T-helper 17 cell (primary cell): Measurements from ENCODE around the gene VCAN. TPM values are rescaled to one million over a fixed set of nuclear protein-coding genes. Genes with fewer than 3 reads are reported as not detected.

Source experiments
- ATAC-seq: fragments of 150-1000 bp; cut with Tn5 transposase; 2 replicates; pipeline ENCODE4 v1.10.0; 2021; ENCODE audit warnings: mild to moderate bottlenecking, moderate library complexity
- DNase-seq, 3 donors: peaks; one replicate each; pipeline versions ENCODE4 v3.0.0 to v3.0.0-alpha.2; 2020 to 2021
- H3K9me3 ChIP-seq: one replicate; pipeline ENCODE4 v1.7.0; 2013; ENCODE audit warnings: low read length, mild to moderate bottlenecking; ENCODE audit not compliant: control insufficient read depth, poor library complexity, severe bottlenecking
- H3K27ac Mint-ChIP-seq: one replicate; pipeline ENCODE4 v1.8.0; 2022; ENCODE audit warnings: mild to moderate bottlenecking, moderate library complexity, mixed read lengths
- H3K27me3 Mint-ChIP-seq: one replicate; pipeline ENCODE4 v1.8.0; 2022; ENCODE audit warnings: mixed read lengths
- H3K36me3 Mint-ChIP-seq: one replicate; pipeline ENCODE4 v1.8.0; 2022; ENCODE audit warnings: low read depth, mixed read lengths
- H3K4me1 Mint-ChIP-seq: one replicate; pipeline ENCODE4 v1.8.0; 2022; ENCODE audit warnings: mild to moderate bottlenecking, mixed read lengths
- H3K4me3 Mint-ChIP-seq: one replicate; pipeline ENCODE4 v1.8.0; 2022; ENCODE audit warnings: mild to moderate bottlenecking, moderate library complexity, mixed read lengths
- total RNA-seq, 4 donors: library from RNA in 2 of 4; stranded (reverse) in 2 of 4; gene quantifications; one replicate each; pipeline ENCODE4 v1.2.3 and lab custom pipeline; 2022 to 2026

Gene VCAN
- total RNA-seq, 2 donors from 2014 or later = 8.0 to 34.2 TPM

GRCh38 chr5:83472508-83473345 lies 1.2 kb downstream of the VCAN start:
- DNase-seq = peak in 1 of 3 donors; percentile 3
- Mint-ChIP-seq H3K36me3 (peaks cover 12% of the 10 kb centered on the region), H3K27me3 (peaks cover 77% of the 10 kb centered on the region), H3K4me3 (peak overlapping the region; percentile 98), H3K27ac (peak overlapping the region; percentile 70), H3K4me1 (peaks cover 24% of the 10 kb centered on the region)
- peak; percentile 55 for ATAC-seq
- no peaks in the 10 kb centered on the region for H3K9me3 ChIP-seq

GRCh38 chr5:83473346-83474160 lies 2.0 kb downstream of the VCAN start:
- H3K27ac Mint-ChIP-seq = peak overlapping the region; percentile 70

GRCh38 chr5:83474161-83474796 lies 2.7 kb downstream of the VCAN start:
- Mint-ChIP-seq H3K36me3 (peaks cover 12% of the 10 kb centered on the region), H3K27ac (peak overlapping the region; percentile 70), H3K27me3 (peaks cover 64% of the 10 kb centered on the region), H3K4me1 (peaks cover 24% of the 10 kb centered on the region), H3K4me3 (peak overlapping the region; percentile 98)
- peak; percentile 54 for ATAC-seq
- H3K9me3 ChIP-seq = peaks cover 2% of the 10 kb centered on the region
- peak in 1 of 3 donors; percentile 11 for DNase-seq

More at GRCh38 chr5:83473346-83474160, 2.0 kb downstream of the VCAN start:
- no peaks in the 10 kb centered on the region for H3K9me3 ChIP-seq
- peak overlapping the region; percentile 98 for H3K4me3 Mint-ChIP-seq
- H3K36me3 Mint-ChIP-seq = peaks cover 12% of the 10 kb centered on the region
- DNase-seq (peak in 1 of 3 donors; percentile 13), ATAC-seq (peak; percentile 59)
- peaks cover 24% of the 10 kb centered on the region for H3K4me1 Mint-ChIP-seq
- H3K27me3 Mint-ChIP-seq = peaks cover 71% of the 10 kb centered on the region

- Mint-ChIP-seq H3K4me1 (peaks cover 24% of the 10 kb centered on the region), H3K27me3 (peaks cover 64% of the 10 kb centered on the region), H3K36me3 (peaks cover 12% of the 10 kb centered on the region), H3K27ac (no peak overlapping the region), H3K4me3 (peak overlapping the region; percentile 63)
- no peak for ATAC-seq
- H3K9me3 ChIP-seq = peaks cover 2% of the 10 kb centered on the region
- DNase-seq = no peak
Measured at GRCh38 chr5:83474991-83475390, 3.4 kb downstream of the VCAN start.

GRCh38 chr5:83475391-83475863 lies 3.9 kb downstream of the VCAN start:
- H3K9me3 ChIP-seq = peaks cover 2% of the 10 kb centered on the region
- Mint-ChIP-seq H3K27ac (no peak overlapping the region), H3K4me3 (peak overlapping the region; percentile 63), H3K27me3 (peaks cover 66% of the 10 kb centered on the region), H3K4me1 (peaks cover 24% of the 10 kb centered on the region), H3K36me3 (peaks cover 12% of the 10 kb centered on the region)
- no peak for DNase-seq
- ATAC-seq = no peak

GRCh38 chr5:83475935-83476814 lies 4.6 kb downstream of the VCAN start:
- Mint-ChIP-seq H3K4me1 (peaks cover 24% of the 10 kb centered on the region), H3K4me3 (no peak overlapping the region), H3K27me3 (peaks cover 58% of the 10 kb centered on the region), H3K36me3 (peaks cover 9% of the 10 kb centered on the region), H3K27ac (no peak overlapping the region)
- DNase-seq (no peak), ATAC-seq (no peak)
- peaks cover 2% of the 10 kb centered on the region for H3K9me3 ChIP-seq

GRCh38 chr5:83482961-83483360 lies 11.4 kb downstream of the VCAN start:
- peaks cover 2% of the 10 kb centered on the region for H3K9me3 ChIP-seq
- no peak for ATAC-seq
- Mint-ChIP-seq H3K36me3 (no peaks in the 10 kb centered on the region), H3K4me1 (no peaks in the 10 kb centered on the region), H3K4me3 (no peak overlapping the region), H3K27ac (no peak overlapping the region), H3K27me3 (peaks cover 25% of the 10 kb centered on the region)
- no peak for DNase-seq

GRCh38 chr5:83484294-83484693 lies 12.8 kb downstream of the VCAN start:
- Mint-ChIP-seq H3K27me3 (peaks cover 25% of the 10 kb centered on the region), H3K27ac (no peak overlapping the region), H3K36me3 (no peaks in the 10 kb centered on the region), H3K4me3 (no peak overlapping the region), H3K4me1 (no peaks in the 10 kb centered on the region)
- ATAC-seq (no peak), DNase-seq (no peak)
- H3K9me3 ChIP-seq = no peaks in the 10 kb centered on the region

GRCh38 chr5:83485842-83486241 lies 14.3 kb downstream of the VCAN start:
- no peak for DNase-seq
- H3K4me1 Mint-ChIP-seq = no peaks in the 10 kb centered on the region
- no peak for ATAC-seq
- no peak overlapping the region for H3K27ac Mint-ChIP-seq
- H3K9me3 ChIP-seq = no peaks in the 10 kb centered on the region
- H3K27me3 Mint-ChIP-seq = peaks cover 25% of the 10 kb centered on the region
- no peaks in the 10 kb centered on the region for H3K36me3 Mint-ChIP-seq
- no peak overlapping the region for H3K4me3 Mint-ChIP-seq

GRCh38 chr5:83487155-83487554 lies 15.6 kb downstream of the VCAN start:
- ATAC-seq = no peak
- Mint-ChIP-seq H3K4me1 (no peaks in the 10 kb centered on the region), H3K36me3 (no peaks in the 10 kb centered on the region), H3K27ac (no peak overlapping the region), H3K4me3 (no peak overlapping the region), H3K27me3 (peaks cover 34% of the 10 kb centered on the region)
- H3K9me3 ChIP-seq = no peaks in the 10 kb centered on the region
- DNase-seq = no peak

- no peak for DNase-seq
- H3K4me1 Mint-ChIP-seq = no peaks in the 10 kb centered on the region
- no peaks in the 10 kb centered on the region for H3K9me3 ChIP-seq
- H3K4me3 Mint-ChIP-seq = no peak overlapping the region
- no peak overlapping the region for H3K27ac Mint-ChIP-seq
- H3K36me3 Mint-ChIP-seq = no peaks in the 10 kb centered on the region
- no peak for ATAC-seq
- H3K27me3 Mint-ChIP-seq = peaks cover 31% of the 10 kb centered on the region
Measured at GRCh38 chr5:83488271-83488670, 16.7 kb downstream of the VCAN start.

- no peak overlapping the region for H3K4me3 Mint-ChIP-seq
- no peaks in the 10 kb centered on the region for H3K4me1 Mint-ChIP-seq
- no peaks in the 10 kb centered on the region for H3K9me3 ChIP-seq
- no peak overlapping the region for H3K27ac Mint-ChIP-seq
- ATAC-seq (no peak), DNase-seq (no peak)
- H3K36me3 Mint-ChIP-seq = no peaks in the 10 kb centered on the region
- peaks cover 36% of the 10 kb centered on the region for H3K27me3 Mint-ChIP-seq
Measured at GRCh38 chr5:83488821-83489220, 17.3 kb downstream of the VCAN start.
